PC-9 (cell line): ENCODE measurements around the gene TARDBP.

Experiments used
- CTCF ChIP-seq: fragments of 200-600 bp; sonication (generic); conservative IDR thresholded peaks from 2 replicates; pipeline ENCODE4 v1.6.1; 2017; ENCODE audit warnings: mixed run types, antibody characterized with exemption, mild to moderate bottlenecking, moderate library complexity
- EZH2 ChIP-seq: fragments of 200-600 bp; sonication (generic); IDR thresholded peaks from 2 replicates; pipeline ENCODE4 v1.8.0; 2017; ENCODE audit warnings: antibody characterized with exemption, low read depth

GRCh38 chr1:10969267-10969970 lies 43.0 kb upstream of the TARDBP start:
- no peak for TF ChIP-seq CTCF
- no peak for TF ChIP-seq EZH2
